Measurements from ENCODE around the gene HES5.

DNA sequence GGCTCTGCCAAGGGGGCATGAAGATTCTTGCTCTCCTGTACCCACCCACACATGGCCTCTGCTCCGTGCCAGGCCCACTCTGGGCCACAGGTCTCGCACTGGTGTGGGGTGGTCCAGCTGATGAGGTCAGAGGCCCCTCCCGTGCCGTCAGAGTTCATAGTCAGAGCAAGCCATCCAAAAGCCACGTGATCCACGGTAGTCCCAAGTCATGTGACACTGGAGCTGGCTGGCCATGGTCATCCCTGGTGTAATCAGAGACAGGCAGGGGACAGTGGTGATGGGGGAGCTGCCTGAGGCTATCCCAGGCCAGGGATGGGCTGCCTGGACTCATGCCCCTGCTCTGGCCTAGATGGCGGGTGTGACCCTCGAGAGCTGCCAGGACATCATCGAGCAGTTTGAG, 43.5 kb downstream of the HES5 start:
- TF ChIP-seq, protein P1, sequence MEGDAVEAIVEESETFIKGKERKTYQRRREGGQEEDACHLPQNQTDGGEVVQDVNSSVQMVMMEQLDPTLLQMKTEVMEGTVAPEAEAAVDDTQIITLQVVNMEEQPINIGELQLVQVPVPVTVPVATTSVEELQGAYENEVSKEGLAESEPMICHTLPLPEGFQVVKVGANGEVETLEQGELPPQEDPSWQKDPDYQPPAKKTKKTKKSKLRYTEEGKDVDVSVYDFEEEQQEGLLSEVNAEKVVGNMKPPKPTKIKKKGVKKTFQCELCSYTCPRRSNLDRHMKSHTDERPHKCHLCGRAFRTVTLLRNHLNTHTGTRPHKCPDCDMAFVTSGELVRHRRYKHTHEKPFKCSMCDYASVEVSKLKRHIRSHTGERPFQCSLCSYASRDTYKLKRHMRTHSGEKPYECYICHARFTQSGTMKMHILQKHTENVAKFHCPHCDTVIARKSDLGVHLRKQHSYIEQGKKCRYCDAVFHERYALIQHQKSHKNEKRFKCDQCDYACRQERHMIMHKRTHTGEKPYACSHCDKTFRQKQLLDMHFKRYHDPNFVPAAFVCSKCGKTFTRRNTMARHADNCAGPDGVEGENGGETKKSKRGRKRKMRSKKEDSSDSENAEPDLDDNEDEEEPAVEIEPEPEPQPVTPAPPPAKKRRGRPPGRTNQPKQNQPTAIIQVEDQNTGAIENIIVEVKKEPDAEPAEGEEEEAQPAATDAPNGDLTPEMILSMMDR (conservative IDR thresholded peaks at IDR 0.05 in 1 of 2, IDR thresholded peaks at IDR 0.05 in 1 of 2; ENCODE audit: low read depth in 1 of 2, low read length in 2 of 2) = no peak
- TF ChIP-seq EZH2 (IDR thresholded peaks at IDR 0.05; ENCODE audit: low read length, missing control alignments) = no peak

Measured in fibroblast of lung (primary cell).